Stomach (tissue), 9 donors: Measurements from ENCODE around the gene MAOA. TPM values are rescaled to one million over a fixed set of nuclear protein-coding genes. Genes with fewer than 3 reads are reported as not detected.
A peak's percentile ranks its signal among the peaks of the same experiment; 100 is the strongest.

Experiments used
- DNase-seq, 2 donors: peaks; one replicate each; pipeline versions ENCODE4 v3.0.0 to v3.0.0-alpha.2; 2013 to 2019
- H3K27ac ChIP-seq, 5 donors: fragments of 200-600 bp in 4 of 5; sonication (generic) in 4 of 5; one replicate each; pipeline ENCODE4 v1.5.1; 2013 to 2019; ENCODE audit warnings: mild to moderate bottlenecking in 1 of 5, moderate library complexity in 1 of 5
- H3K27me3 ChIP-seq, 3 donors: fragments of 200-600 bp; sonication (generic); one replicate each; pipeline ENCODE4 v1.5.1; 2017 to 2019; ENCODE audit warnings: mixed run types in 1 of 3
- H3K36me3 ChIP-seq, 4 donors: fragments of 200-600 bp; sonication (generic); 1 replicate in 3 of 4; 2 replicates in 1 of 4; pipeline ENCODE4 v1.5.1; 2016 to 2019
- H3K4me1 ChIP-seq, 4 donors: fragments of 200-600 bp; sonication (generic); one replicate each; pipeline ENCODE4 v1.5.1; 2016 to 2019
- H3K4me3 ChIP-seq, 4 donors: fragments of 200-600 bp; sonication (generic) in 3 of 4; one replicate each; pipeline ENCODE4 v1.5.1; 2016 to 2019; ENCODE audit warnings: mild to moderate bottlenecking in 1 of 4
- H3K9me3 ChIP-seq, 4 donors: fragments of 200-600 bp; sonication (generic); one replicate each; pipeline ENCODE4 v1.5.1; 2016 to 2019
- EP300 ChIP-seq: sonication (generic); formaldehyde crosslinking; IDR thresholded peaks from one replicate; pipeline ENCODE4 v1.6.1; 2017; ENCODE audit warnings: antibody characterized with exemption
- POLR2A ChIP-seq, 4 donors: fragments of 450-650 bp; IDR thresholded peaks; one replicate each; pipeline ENCODE4 v1.6.1; 2016; ENCODE audit warnings: antibody characterized with exemption in 4 of 4, control low read depth in 2 of 4, mild to moderate bottlenecking in 1 of 4, moderate library complexity in 1 of 4
- POLR2AphosphoS5 ChIP-seq, 3 donors: sonication (generic); formaldehyde crosslinking; IDR thresholded peaks; one replicate each; pipeline ENCODE4 v1.6.1; 2016; ENCODE audit warnings: antibody characterized with exemption in 3 of 3
- WGBS, 5 donors: extraction: QIAGEN DNeasy Blood & Tissue Kit in 3 of 5; methylation state at CpG; one replicate each; pipeline versions ENCODE4 v1.1.5 to v1.1.7; 2013 to 2018; 5-methylcytosine and 5-hydroxymethylcytosine counted together
- intact Hi-C: fragments of 100-400 bp; cut with DNase I; formaldehyde crosslinking; loops from one replicate; pipeline ENCODE4 v1.15.1; 2023; ENCODE audit warnings: low total_unique reads
- polyA plus RNA-seq, 3 donors: library from polyadenylated mRNA; stranded (reverse); fragments of 200-250 nt; gene quantifications; one replicate each; pipeline ENCODE4 v1.2.3, GENCODE V29; 2013
- total RNA-seq, 5 donors: library from RNA; depleted of rRNA; stranded (reverse); fragments of >200 nt; gene quantifications; one replicate each; pipeline versions ENCODE4 v1.1.0 to v1.2.3, GENCODE V29; 2014 to 2016
- TF ChIP-seq, protein P1 (sequence below), 7 experiments: fragments of 450-650 bp in 4 of 7; fragments of 200-600 bp in 3 of 7; sonication (generic) in 3 of 7; IDR thresholded peaks; one replicate each; pipeline ENCODE4 v1.5.1; 2016 to 2019; ENCODE audit warnings: antibody characterized with exemption in 7 of 7, control low read depth in 2 of 7, mild to moderate bottlenecking in 1 of 7
- donor health status: healthy with polysubstance abuse.
- donor health status: Bipolar disorder and iron deficiency.
- donor health status: healthy.

Gene MAOA
- total and polyA plus RNA-seq, 8 donors, result 47.0 to 157 (median 81.1) TPM

DNA sequence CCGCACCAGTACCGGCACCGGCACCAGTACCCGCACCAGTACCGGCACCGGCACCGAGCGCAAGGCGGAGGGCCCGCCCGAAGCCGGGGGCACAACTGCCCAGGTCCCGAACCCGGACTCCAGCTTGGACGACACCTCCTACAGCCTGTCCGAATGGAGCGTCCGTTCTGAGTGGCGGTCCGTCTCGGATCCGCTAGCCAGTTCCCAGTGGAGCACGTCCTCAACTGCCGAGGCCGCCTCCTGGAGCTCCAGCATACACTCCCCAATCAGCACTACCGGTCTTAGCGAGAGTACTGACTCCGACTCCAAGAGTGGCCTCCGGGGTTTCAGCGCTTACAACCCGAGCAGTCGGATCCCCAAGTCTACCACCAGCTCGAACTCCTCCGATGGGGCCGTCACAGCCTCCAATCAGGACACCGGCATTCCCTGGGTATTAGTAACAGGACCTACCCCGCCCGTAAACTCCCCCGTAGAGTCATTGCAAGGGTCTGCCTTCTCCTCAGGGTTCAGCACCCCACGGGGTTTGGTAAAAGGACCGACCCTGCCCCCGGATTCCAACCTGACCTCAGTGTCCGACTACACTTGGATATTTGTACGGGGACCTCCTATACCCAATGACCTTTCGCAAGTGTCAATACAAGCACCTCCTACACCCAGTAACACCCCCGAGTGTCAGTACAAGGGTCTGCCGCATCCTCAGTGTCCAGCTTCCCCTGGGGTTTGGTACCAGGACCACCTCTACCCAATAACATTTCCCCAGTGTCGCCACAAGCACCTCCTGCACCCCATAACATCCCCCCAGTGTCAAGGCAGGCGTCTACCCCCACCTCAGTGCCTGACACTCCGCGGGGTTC lies 721 bp upstream of the MAOA start:
- Histone ChIP-seq H3K4me3 (peak overlapping the region; percentile 58 to 70 (median 62)), H3K36me3 (no peaks in the 10 kb centered on the region), H3K27me3 (peaks cover 0 to 4% (median 0%) of the 10 kb centered on the region in 3 donors), H3K27ac (peak overlapping the region; percentile 88 to 96 (median 92)), H3K4me1 (peaks cover 0 to 11% (median 6%) of the 10 kb centered on the region in 4 donors), H3K9me3 (peaks cover 0 to 8% (median 0%) of the 10 kb centered on the region in 4 donors)
- TF ChIP-seq POLR2A (IDR thresholded peaks at IDR 0.05) (no peak), POLR2AphosphoS5 (IDR thresholded peaks at IDR 0.05) (no peak), EP300 (no peak)
- TF ChIP-seq, protein P1, sequence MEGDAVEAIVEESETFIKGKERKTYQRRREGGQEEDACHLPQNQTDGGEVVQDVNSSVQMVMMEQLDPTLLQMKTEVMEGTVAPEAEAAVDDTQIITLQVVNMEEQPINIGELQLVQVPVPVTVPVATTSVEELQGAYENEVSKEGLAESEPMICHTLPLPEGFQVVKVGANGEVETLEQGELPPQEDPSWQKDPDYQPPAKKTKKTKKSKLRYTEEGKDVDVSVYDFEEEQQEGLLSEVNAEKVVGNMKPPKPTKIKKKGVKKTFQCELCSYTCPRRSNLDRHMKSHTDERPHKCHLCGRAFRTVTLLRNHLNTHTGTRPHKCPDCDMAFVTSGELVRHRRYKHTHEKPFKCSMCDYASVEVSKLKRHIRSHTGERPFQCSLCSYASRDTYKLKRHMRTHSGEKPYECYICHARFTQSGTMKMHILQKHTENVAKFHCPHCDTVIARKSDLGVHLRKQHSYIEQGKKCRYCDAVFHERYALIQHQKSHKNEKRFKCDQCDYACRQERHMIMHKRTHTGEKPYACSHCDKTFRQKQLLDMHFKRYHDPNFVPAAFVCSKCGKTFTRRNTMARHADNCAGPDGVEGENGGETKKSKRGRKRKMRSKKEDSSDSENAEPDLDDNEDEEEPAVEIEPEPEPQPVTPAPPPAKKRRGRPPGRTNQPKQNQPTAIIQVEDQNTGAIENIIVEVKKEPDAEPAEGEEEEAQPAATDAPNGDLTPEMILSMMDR (IDR thresholded peaks at IDR 0.05), result no peak
- peak; percentile 50 to 68 for DNase-seq
- 1 to 59% (median 14%) methylated on average over 11 to 51 of the region's 51 CpGs for WGBS, 5 donors
- intact Hi-C loops, result no loop called here

DNA sequence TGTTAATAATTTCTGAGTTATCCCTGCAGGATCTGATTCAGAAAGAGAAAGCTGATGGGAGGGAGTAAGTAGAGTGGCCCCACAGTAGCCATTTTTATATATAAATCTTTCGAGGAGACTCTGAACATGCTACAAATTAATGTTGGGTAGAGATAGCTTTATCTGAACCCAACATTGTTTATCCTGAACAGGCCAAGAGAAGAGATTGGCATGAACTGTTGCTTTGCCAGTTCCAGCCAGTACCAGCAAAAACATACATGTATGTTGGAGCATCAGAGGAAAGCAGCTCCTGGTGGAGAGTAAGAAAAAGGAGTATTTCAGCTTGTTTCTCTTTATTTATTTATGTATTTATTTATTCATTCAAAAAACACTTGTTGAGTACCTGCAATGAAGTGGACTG lies 1.6 kb downstream of the MAOA start:
- Histone ChIP-seq H3K4me1 (peaks cover 0 to 15% (median 6%) of the 10 kb centered on the region in 4 donors), H3K4me3 (peak overlapping the region; percentile 58 to 70 (median 62)), H3K36me3 (no peaks in the 10 kb centered on the region), H3K27ac (peak overlapping the region in 4 of 5 donors; percentile 25 to 57 (median 28)), H3K27me3 (peaks cover 0 to 4% (median 0%) of the 10 kb centered on the region in 3 donors), H3K9me3 (peaks cover 0 to 8% (median 0%) of the 10 kb centered on the region in 4 donors)
- WGBS, 5 donors, result 29 to 56% (median 36%) methylated on average over 1 of the region's 1 CpG
- intact Hi-C loops, result no loop called here
- no peak for DNase-seq
- TF ChIP-seq, protein P1 (IDR thresholded peaks at IDR 0.05), result no peak
- TF ChIP-seq EP300, result no peak
- TF ChIP-seq POLR2AphosphoS5 (IDR thresholded peaks at IDR 0.05), result no peak
- TF ChIP-seq POLR2A (IDR thresholded peaks at IDR 0.05), result no peak

DNA sequence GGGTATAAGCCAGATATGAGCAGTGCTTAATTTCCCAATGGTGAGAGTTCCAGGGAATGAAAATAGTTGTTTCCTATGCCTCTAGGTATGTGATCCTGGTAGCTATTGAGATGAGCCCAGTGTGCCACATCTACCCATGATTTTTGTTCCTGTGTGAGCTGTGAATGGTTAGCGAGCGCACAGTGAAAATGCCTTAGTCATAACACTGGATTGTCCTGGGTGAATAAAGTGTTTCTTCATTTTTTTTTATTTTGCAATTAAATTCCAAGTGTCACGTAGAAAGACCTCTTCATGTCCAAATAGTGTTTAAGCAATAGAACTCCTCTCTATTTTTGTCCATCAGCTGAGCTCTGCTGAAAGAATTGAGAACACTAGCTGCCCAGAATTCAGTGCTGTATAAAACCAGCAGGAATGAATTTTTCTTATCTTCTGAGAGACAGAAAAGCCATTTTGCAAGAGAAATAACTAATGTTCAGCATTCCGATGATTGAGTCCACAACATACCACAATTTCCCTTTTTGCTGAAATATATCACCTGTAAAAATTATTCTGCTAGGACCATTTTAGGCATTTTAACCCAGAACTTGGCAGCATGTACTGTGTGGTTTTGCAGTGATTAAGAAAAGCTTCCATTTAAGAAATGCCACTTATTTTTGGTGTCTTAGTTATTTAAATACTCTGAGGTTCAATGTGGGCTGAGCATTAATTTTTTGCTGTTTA lies 5.6 kb downstream of the MAOA start:
- H3K27me3 ChIP-seq, result no peaks in the 10 kb centered on the region
- no peaks in the 10 kb centered on the region for H3K9me3 ChIP-seq
- H3K4me3 ChIP-seq, result no peak overlapping the region
- no peaks in the 10 kb centered on the region for H3K36me3 ChIP-seq
- peaks cover 0 to 30% (median 15%) of the 10 kb centered on the region in 4 donors for H3K4me1 ChIP-seq
- no peak for DNase-seq
- TF ChIP-seq POLR2A (IDR thresholded peaks at IDR 0.05) (no peak), POLR2AphosphoS5 (IDR thresholded peaks at IDR 0.05) (peak in 1 of 3 donors; percentile 45), EP300 (no peak)
- TF ChIP-seq, protein P1 (IDR thresholded peaks at IDR 0.05), result no peak
- 51 to 73% (median 63%) methylated on average over 4 of the region's 4 CpGs for WGBS, 5 donors
- H3K27ac ChIP-seq, result peak overlapping the region in 3 of 5 donors; percentile 25 to 56 (median 27)
- intact Hi-C loops, result no loop called here

DNA sequence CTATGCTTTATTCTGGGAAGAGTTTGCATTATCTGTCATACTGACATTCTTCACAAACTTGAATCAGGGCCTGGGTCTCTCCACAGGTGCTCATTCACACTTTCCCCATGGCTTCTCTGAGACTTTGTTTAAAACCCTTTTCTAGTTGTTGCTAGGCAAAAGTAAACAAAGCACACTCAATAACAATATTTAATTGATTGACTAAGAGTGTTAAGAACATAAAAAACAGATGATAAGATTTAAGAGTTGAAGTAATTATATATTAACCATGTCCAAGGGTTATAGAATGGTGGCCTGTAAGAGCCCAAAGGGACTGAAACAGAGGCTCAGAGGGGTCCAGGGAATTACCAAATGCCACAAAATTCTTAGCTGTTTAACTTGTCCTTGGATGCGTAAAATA lies 7.1 kb downstream of the MAOA start:
- H3K27ac ChIP-seq, result no peak overlapping the region
- intact Hi-C loops, result no loop called here

More for the DNA sequence above, 7.1 kb downstream of the MAOA start:
- 80 to 90% (median 86%) methylated on average over 1 of the region's 1 CpG for WGBS, 5 donors
- H3K4me1 ChIP-seq, result peaks cover 0 to 27% (median 15%) of the 10 kb centered on the region in 4 donors
- no peak for TF ChIP-seq EP300
- TF ChIP-seq POLR2AphosphoS5 (IDR thresholded peaks at IDR 0.05), result no peak
- TF ChIP-seq POLR2A (IDR thresholded peaks at IDR 0.05), result no peak
- TF ChIP-seq, protein P1 (IDR thresholded peaks at IDR 0.05), result no peak
- DNase-seq, result no peak
- no peaks in the 10 kb centered on the region for H3K36me3 ChIP-seq
- H3K4me3 ChIP-seq, result no peak overlapping the region
- H3K27me3 ChIP-seq, result no peaks in the 10 kb centered on the region
- H3K9me3 ChIP-seq, result no peaks in the 10 kb centered on the region
